ENCODE data around the gene ZEB1.

The ZEB1 gene

GRCh38 chr10:31280972-31281371 lies 38.0 kb upstream of the ZEB1 start:
- no peak overlapping the region for H3K4me3 ChIP-seq (ENCODE audit: control insufficient read depth, low read depth, low read length)
- DNase-seq (ENCODE audit: low read depth): no peak
- TF ChIP-seq CTCF (IDR thresholded peaks at IDR 0.05; ENCODE audit: control insufficient read depth, insufficient read depth, low read depth, low read length, missing control alignments): no peak

GRCh38 chr10:31288001-31288400 lies 31.0 kb upstream of the ZEB1 start:
- TF ChIP-seq CTCF (IDR thresholded peaks at IDR 0.05; ENCODE audit: control insufficient read depth, insufficient read depth, low read depth, low read length, missing control alignments): no peak
- H3K4me3 ChIP-seq (ENCODE audit: control insufficient read depth, low read depth, low read length): no peak overlapping the region

GRCh38 chr10:31288962-31289361 lies 30.1 kb upstream of the ZEB1 start:
- H3K4me3 ChIP-seq (ENCODE audit: control insufficient read depth, low read depth, low read length): no peak overlapping the region
- TF ChIP-seq CTCF (IDR thresholded peaks at IDR 0.05; ENCODE audit: control insufficient read depth, insufficient read depth, low read depth, low read length, missing control alignments): no peak
- peak; percentile 53 for DNase-seq (ENCODE audit: low read depth)

More at GRCh38 chr10:31288001-31288400, 31.0 kb upstream of the ZEB1 start:
- no peak for DNase-seq (ENCODE audit: low read depth)

GRCh38 chr10:31290386-31290785 lies 28.6 kb upstream of the ZEB1 start:
- TF ChIP-seq CTCF (IDR thresholded peaks at IDR 0.05; ENCODE audit: control insufficient read depth, insufficient read depth, low read depth, low read length, missing control alignments): no peak
- no peak overlapping the region for H3K4me3 ChIP-seq (ENCODE audit: control insufficient read depth, low read depth, low read length)

GRCh38 chr10:31291123-31291522 lies 27.9 kb upstream of the ZEB1 start:
- TF ChIP-seq CTCF (IDR thresholded peaks at IDR 0.05; ENCODE audit: control insufficient read depth, insufficient read depth, low read depth, low read length, missing control alignments): no peak
- no peak overlapping the region for H3K4me3 ChIP-seq (ENCODE audit: control insufficient read depth, low read depth, low read length)
- DNase-seq (ENCODE audit: low read depth): no peak

More at GRCh38 chr10:31290386-31290785, 28.6 kb upstream of the ZEB1 start:
- no peak for DNase-seq (ENCODE audit: low read depth)

- no peak for DNase-seq (ENCODE audit: low read depth)
- no peak for TF ChIP-seq CTCF (IDR thresholded peaks at IDR 0.05; ENCODE audit: control insufficient read depth, insufficient read depth, low read depth, low read length, missing control alignments)
- H3K4me3 ChIP-seq (ENCODE audit: control insufficient read depth, low read depth, low read length): no peak overlapping the region
These were observed 24.5 kb upstream of the ZEB1 start for GRCh38 chr10:31294558-31294957.

- no peak overlapping the region for H3K4me3 ChIP-seq (ENCODE audit: control insufficient read depth, low read depth, low read length)
- TF ChIP-seq CTCF (IDR thresholded peaks at IDR 0.05; ENCODE audit: control insufficient read depth, insufficient read depth, low read depth, low read length, missing control alignments): no peak
- no peak for DNase-seq (ENCODE audit: low read depth)
These were observed 22.3 kb upstream of the ZEB1 start for GRCh38 chr10:31296754-31297153.
